IMR-90 (cell line): ENCODE data around the gene GJC1. TPM values are rescaled to one million over a fixed set of nuclear protein-coding genes. Genes with fewer than 3 reads are reported as not detected.

ENCODE experiments used
- USF2 ChIP-seq: fragments of 150-350 bp; IDR thresholded peaks from 2 replicates; pipeline ENCODE4 v1.6.1; 2017; ENCODE audit warnings: mild to moderate bottlenecking, antibody characterized with exemption, low read length, low read depth
- polyA plus RNA-seq, 3 experiments: library from polyadenylated mRNA; depleted of rRNA; stranded (reverse); fragments of >200 nt; gene quantifications; 2 replicates each; pipeline ENCODE4 v1.2.3, GENCODE V29; 2012; ENCODE audit warnings: low replicate concordance in 1 of 3
- total RNA-seq: library from RNA; depleted of rRNA; stranded (reverse); fragments of >200 nt; gene quantifications from 2 replicates; pipeline ENCODE4 v1.2.3, GENCODE V29; 2012

The GJC1 gene
- total and polyA plus RNA-seq, 2 of the 4 experiments (the other 2 are of a cell fraction): 23.9 to 69.7 TPM

GRCh38 chr17:44776628-44777393, 53.3 kb downstream of the GJC1 start (continued):
- TF ChIP-seq USF2: no peak
